ENCODE results near the gene SLC6A1.

Gene SLC6A1

DNA sequence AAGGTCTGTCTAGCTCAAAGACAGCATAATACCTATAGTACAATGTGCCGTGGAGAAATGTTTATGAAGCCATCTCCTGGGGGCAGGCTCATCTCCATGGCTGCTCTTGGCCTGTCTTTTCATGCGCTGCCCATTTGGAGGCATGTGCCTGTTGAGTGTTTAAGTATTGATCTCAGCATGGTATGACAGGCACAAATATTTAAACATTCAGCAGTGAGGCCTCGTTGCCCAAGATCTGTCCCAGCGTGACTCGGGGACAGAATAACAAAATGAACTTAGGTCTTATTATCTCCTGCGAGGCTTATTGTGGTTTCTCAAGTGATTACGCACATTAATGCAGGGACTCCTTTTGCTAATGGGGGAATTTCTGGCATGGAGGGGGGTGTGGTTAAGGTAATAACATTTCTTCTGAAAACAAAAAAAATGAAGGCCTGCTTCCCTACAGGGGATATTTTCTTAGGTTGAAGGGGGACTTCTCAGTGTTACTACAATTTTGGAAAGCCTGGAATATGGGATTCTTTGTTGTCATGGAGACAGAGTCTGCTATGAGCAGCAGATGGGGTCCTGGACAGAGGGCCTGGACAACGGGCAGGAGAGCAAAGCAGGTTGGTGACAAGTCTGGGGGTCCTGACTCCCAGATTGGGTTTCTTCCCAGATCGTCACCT is 4.4 kb upstream of the SLC6A1 start (continued):
- TF ChIP-seq, protein P1, sequence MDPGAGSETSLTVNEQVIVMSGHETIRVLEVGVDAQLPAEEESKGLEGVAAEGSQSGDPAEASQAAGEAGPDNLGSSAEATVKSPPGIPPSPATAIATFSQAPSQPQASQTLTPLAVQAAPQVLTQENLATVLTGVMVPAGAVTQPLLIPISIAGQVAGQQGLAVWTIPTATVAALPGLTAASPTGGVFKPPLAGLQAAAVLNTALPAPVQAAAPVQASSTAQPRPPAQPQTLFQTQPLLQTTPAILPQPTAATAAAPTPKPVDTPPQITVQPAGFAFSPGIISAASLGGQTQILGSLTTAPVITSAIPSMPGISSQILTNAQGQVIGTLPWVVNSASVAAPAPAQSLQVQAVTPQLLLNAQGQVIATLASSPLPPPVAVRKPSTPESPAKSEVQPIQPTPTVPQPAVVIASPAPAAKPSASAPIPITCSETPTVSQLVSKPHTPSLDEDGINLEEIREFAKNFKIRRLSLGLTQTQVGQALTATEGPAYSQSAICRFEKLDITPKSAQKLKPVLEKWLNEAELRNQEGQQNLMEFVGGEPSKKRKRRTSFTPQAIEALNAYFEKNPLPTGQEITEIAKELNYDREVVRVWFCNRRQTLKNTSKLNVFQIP (CRISPR knock-in tag; IDR thresholded peaks at IDR 0.05; ENCODE audit: borderline replicate concordance, low read depth): no peak
- TF ChIP-seq, protein P2, sequence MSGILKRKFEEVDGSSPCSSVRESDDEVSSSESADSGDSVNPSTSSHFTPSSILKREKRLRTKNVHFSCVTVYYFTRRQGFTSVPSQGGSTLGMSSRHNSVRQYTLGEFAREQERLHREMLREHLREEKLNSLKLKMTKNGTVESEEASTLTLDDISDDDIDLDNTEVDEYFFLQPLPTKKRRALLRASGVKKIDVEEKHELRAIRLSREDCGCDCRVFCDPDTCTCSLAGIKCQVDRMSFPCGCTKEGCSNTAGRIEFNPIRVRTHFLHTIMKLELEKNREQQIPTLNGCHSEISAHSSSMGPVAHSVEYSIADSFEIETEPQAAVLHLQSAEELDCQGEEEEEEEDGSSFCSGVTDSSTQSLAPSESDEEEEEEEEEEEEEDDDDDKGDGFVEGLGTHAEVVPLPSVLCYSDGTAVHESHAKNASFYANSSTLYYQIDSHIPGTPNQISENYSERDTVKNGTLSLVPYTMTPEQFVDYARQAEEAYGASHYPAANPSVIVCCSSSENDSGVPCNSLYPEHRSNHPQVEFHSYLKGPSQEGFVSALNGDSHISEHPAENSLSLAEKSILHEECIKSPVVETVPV (CRISPR knock-in tag; IDR thresholded peaks at IDR 0.05): no peak
- TF ChIP-seq ZFP3 (CRISPR knock-in tag; IDR thresholded peaks at IDR 0.05): no peak
- TF ChIP-seq TCF4 (CRISPR knock-in tag; IDR thresholded peaks at IDR 0.05; ENCODE audit: borderline replicate concordance): no peak
- no peak for TF ChIP-seq ISL1 (CRISPR knock-in tag; IDR thresholded peaks at IDR 0.05)
- no peak for TF ChIP-seq ARNTL (CRISPR knock-in tag; IDR thresholded peaks at IDR 0.05; ENCODE audit: borderline replicate concordance, low read depth)

DNA sequence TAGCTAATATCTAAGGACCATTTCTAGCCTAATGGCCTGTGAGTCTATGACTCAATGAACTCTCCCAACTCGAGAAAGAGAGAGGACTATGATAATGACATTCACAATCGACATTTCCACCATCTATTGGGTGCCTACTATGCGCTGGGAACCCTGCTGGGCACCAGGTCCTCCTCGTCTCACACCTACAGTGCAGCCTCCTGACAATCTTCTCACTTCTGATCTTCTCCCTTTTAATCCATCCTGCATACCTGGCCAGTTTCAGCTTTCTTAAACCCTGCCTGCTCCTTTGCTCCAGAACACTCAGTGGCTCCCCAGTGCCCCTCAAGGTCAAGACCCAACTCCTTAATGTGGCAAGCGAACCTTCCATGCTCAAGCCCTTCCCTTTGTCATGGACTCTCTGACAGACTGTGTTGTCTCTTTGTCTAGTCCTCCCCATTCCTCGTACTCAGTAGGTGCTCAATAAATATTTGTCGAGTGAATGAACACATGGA is 3.5 kb upstream of the SLC6A1 start:
- no peak for ATAC-seq
- TF ChIP-seq ZNF70 (CRISPR knock-in tag; IDR thresholded peaks at IDR 0.05): no peak
- no peak for TF ChIP-seq ESRRG (CRISPR knock-in tag; IDR thresholded peaks at IDR 0.05)
- no peak for TF ChIP-seq BACH2 (CRISPR knock-in tag; IDR thresholded peaks at IDR 0.05; ENCODE audit: borderline replicate concordance)
- no peak for TF ChIP-seq TCF4 (CRISPR knock-in tag; IDR thresholded peaks at IDR 0.05; ENCODE audit: borderline replicate concordance)
- TF ChIP-seq, protein P3, sequence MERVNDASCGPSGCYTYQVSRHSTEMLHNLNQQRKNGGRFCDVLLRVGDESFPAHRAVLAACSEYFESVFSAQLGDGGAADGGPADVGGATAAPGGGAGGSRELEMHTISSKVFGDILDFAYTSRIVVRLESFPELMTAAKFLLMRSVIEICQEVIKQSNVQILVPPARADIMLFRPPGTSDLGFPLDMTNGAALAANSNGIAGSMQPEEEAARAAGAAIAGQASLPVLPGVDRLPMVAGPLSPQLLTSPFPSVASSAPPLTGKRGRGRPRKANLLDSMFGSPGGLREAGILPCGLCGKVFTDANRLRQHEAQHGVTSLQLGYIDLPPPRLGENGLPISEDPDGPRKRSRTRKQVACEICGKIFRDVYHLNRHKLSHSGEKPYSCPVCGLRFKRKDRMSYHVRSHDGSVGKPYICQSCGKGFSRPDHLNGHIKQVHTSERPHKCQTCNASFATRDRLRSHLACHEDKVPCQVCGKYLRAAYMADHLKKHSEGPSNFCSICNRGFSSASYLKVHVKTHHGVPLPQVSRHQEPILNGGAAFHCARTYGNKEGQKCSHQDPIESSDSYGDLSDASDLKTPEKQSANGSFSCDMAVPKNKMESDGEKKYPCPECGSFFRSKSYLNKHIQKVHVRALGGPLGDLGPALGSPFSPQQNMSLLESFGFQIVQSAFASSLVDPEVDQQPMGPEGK (CRISPR knock-in tag; IDR thresholded peaks at IDR 0.05; ENCODE audit: borderline replicate concordance): no peak
- TF ChIP-seq, protein P4, sequence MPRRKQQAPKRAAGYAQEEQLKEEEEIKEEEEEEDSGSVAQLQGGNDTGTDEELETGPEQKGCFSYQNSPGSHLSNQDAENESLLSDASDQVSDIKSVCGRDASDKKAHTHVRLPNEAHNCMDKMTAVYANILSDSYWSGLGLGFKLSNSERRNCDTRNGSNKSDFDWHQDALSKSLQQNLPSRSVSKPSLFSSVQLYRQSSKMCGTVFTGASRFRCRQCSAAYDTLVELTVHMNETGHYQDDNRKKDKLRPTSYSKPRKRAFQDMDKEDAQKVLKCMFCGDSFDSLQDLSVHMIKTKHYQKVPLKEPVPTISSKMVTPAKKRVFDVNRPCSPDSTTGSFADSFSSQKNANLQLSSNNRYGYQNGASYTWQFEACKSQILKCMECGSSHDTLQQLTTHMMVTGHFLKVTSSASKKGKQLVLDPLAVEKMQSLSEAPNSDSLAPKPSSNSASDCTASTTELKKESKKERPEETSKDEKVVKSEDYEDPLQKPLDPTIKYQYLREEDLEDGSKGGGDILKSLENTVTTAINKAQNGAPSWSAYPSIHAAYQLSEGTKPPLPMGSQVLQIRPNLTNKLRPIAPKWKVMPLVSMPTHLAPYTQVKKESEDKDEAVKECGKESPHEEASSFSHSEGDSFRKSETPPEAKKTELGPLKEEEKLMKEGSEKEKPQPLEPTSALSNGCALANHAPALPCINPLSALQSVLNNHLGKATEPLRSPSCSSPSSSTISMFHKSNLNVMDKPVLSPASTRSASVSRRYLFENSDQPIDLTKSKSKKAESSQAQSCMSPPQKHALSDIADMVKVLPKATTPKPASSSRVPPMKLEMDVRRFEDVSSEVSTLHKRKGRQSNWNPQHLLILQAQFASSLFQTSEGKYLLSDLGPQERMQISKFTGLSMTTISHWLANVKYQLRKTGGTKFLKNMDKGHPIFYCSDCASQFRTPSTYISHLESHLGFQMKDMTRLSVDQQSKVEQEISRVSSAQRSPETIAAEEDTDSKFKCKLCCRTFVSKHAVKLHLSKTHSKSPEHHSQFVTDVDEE (CRISPR knock-in tag; IDR thresholded peaks at IDR 0.05): no peak
- TF ChIP-seq, protein P1 (CRISPR knock-in tag; IDR thresholded peaks at IDR 0.05; ENCODE audit: borderline replicate concordance, low read depth): no peak
- no peak for TF ChIP-seq ZNF8 (CRISPR knock-in tag; IDR thresholded peaks at IDR 0.05)
- TF ChIP-seq, protein P2 (CRISPR knock-in tag; IDR thresholded peaks at IDR 0.05): no peak
- TF ChIP-seq ZFP30 (CRISPR knock-in tag; IDR thresholded peaks at IDR 0.05): no peak
- no peak for TF ChIP-seq RARB (CRISPR knock-in tag; IDR thresholded peaks at IDR 0.05)
- TF ChIP-seq, protein P5, sequence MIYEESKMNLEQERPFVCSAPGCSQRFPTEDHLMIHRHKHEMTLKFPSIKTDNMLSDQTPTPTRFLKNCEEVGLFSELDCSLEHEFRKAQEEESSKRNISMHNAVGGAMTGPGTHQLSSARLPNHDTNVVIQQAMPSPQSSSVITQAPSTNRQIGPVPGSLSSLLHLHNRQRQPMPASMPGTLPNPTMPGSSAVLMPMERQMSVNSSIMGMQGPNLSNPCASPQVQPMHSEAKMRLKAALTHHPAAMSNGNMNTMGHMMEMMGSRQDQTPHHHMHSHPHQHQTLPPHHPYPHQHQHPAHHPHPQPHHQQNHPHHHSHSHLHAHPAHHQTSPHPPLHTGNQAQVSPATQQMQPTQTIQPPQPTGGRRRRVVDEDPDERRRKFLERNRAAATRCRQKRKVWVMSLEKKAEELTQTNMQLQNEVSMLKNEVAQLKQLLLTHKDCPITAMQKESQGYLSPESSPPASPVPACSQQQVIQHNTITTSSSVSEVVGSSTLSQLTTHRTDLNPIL (CRISPR knock-in tag; IDR thresholded peaks at IDR 0.05; ENCODE audit: low read depth): no peak
- no peak for TF ChIP-seq OSR1 (CRISPR knock-in tag; IDR thresholded peaks at IDR 0.05)
- no peak for TF ChIP-seq ARNTL (CRISPR knock-in tag; IDR thresholded peaks at IDR 0.05; ENCODE audit: borderline replicate concordance, low read depth)
- TF ChIP-seq ZC3H10 (CRISPR knock-in tag; IDR thresholded peaks at IDR 0.05): no peak
- no peak for TF ChIP-seq CSDC2 (CRISPR knock-in tag; IDR thresholded peaks at IDR 0.05)
- TF ChIP-seq TOX (CRISPR knock-in tag; IDR thresholded peaks at IDR 0.05; ENCODE audit: borderline replicate concordance): no peak
- TF ChIP-seq PPARA (CRISPR knock-in tag; IDR thresholded peaks at IDR 0.05; ENCODE audit: borderline replicate concordance): no peak
